GM19238 (cell line): ENCODE data around the gene GCNA.

ENCODE experiments used
- DNase-seq: peaks from one replicate; pipeline ENCODE4 v3.0.0; 2011; ENCODE audit warnings: low spot score; ENCODE audit not compliant: insufficient read length

The GCNA gene, protein sequence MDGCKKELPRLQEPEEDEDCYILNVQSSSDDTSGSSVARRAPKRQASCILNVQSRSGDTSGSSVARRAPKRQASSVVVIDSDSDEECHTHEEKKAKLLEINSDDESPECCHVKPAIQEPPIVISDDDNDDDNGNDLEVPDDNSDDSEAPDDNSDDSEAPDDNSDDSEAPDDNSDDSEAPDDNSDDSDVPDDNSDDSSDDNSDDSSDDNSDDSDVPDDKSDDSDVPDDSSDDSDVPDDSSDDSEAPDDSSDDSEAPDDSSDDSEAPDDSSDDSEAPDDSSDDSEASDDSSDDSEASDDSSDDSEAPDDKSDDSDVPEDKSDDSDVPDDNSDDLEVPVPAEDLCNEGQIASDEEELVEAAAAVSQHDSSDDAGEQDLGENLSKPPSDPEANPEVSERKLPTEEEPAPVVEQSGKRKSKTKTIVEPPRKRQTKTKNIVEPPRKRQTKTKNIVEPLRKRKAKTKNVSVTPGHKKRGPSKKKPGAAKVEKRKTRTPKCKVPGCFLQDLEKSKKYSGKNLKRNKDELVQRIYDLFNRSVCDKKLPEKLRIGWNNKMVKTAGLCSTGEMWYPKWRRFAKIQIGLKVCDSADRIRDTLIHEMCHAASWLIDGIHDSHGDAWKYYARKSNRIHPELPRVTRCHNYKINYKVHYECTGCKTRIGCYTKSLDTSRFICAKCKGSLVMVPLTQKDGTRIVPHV

DNA sequence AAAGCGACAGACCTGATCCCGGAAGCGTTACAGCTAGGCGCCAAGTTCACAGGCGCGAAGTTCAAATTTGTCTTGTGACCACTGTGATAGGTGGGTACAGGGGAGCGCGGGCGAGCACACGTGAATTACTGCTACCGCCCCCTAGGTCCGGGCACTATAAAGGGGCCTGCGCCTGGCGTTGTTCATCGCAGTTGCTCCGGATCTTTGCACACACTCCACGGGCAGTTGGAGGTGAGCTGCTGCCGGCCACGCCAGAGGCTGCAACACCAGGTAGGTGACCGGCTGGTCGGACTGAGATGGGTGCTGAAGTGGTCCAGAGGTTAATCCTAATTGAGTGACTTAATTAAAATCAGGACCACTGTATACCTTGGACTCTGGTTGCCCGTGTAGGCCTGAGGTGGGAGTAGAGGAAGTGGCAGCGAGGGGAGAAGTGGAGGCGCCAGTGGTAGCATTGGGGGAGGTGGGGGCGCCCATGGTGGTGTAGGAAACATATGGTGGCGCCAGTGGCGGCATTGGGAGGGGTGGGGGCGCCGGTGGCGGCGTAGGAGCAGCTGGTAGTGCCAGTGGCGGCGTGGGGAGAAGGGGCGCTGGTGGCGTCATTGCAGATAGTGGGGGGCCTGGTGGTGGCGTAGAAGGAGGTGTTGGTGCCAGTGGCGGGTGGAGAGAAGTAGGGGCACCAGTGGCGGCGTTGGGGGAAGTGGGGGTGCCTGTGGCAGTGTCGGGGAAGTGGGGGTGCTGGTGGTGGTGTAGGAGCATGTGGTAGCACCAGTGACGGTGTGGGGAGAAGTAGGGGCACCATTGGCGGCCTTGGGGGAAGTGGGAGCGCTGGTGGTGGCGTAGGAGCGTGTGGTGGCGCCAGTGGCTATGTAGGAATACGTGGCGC lies at the start of gene GCNA:
TSS of gene GCNA (plus strand) at position 185 of the 883 bp plus-strand sequence. CDS start 2,385 bp downstream, outside the sequence.
- DNase-seq, result no peak

DNA sequence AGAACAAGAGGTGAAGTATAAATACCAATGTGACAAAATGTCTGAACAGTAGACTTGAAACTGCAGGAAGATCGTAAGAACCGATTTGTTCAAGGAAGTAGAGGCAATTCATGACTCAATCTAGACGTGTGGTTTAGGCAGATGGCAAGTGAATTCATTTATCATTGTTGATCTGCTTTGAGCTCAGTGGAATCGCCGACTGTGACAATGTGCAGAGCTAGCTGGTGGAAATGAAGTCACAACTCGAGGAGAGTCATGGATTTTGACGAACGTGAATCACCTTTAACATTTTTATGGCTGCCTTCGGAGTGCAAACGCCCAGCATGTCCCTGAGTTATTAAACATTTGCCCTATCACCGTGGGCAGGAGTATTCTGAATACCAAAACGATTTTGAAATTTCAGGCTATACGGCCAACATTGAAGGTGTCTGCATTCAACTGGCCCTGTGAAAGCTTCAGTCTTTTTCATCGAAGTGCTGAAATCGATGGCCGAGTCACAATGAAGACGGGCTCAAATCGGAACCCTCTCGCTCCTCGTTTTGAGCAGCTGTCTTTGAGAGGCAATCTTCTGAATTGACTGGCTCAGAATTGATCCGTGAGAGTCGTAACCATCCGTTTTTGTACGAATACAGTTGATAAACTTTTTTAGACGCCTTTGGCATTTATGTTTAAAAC lies 46.0 kb upstream of the GCNA start:
- no peak for DNase-seq

DNA sequence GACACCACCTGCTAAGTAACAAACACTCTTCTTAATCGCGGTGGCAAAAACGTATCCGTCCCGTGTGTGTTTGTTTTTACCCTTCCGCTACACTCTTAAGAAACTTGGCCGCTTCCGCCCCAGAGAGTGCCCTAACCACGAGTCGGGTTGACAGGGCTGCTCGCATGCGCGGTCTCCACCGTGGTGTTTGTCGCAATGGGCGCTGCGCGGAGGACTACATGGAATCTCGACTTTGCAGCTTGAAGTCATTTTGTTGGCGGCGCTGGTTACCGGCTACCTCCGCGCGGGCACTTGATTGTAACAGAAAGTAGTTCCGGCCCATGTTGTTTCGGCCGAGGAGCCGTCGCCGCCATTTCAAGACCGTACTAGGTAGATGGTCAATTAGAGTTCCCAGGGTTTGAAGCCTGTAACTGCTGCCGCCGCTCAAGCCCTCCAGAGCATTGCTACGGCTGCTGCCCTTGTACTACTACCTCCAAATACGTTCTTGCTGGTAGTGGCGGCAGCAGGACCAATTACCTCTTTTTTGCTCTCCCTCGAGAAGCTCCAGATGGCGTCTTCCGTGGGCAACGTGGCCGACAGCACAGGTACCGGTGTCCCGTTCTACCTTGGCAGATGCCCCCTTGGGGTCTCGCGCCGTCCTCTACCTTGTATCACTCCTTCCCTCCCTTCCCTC lies 45.3 kb upstream of the GCNA start, which contains the start of gene OGT:
TSS of gene OGT (plus strand) at position 352 of the 673 bp plus-strand sequence. CDS start at position 548, 196 bp downstream.
- DNase-seq, result peak; percentile 37

DNA sequence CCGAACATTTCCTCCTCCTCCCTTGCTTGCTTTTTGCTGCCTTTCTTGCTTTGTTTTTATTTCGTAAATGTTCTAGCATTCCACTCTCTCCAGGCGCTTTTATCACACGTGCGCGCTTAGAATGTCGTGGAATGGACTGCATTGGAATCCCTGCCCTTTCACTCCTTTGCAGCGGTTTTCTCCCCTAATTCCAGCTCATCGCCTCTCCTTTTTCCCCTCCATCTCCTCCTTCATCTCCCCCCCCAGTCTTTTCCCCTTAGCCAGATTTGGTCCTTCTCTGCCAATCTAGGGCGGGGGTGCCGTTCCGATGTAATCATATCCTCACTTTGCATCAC lies 44.8 kb upstream of the GCNA start:
- DNase-seq, result no peak

DNA sequence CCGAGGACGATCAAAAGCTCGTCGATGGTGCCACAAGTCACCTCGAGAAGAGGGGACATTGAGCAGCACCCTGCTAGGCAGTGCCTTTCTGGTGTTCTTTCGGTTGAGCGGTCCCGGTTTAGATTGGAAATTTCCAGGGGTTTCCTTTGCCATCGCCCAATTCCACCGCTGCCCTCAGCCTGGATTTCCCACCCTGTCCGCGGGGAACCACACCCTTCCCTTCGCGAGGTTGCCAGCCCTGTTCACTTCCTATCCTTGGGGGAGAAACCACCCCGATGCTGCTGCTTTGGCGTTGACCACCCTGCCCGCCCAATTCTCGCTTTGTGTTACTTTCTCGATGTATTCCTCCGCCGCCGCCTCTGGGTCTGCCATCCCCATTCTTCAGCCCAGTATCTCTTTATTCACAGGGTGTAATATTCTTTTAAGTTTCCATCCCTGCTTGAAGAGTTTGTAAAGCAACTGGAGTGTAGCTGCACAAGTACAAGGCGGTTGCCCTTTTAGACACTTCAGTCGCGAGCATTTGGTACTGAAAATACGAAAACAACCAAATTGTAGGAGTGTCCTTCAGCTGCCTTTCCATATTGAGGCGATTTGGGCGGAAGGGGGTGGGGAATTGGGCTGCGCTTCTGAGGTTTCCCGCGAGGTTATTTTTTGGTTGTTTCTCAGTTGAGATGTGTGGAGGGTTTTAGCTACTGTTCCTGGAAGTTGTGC lies 44.2 kb upstream of the GCNA start:
- no peak for DNase-seq

DNA sequence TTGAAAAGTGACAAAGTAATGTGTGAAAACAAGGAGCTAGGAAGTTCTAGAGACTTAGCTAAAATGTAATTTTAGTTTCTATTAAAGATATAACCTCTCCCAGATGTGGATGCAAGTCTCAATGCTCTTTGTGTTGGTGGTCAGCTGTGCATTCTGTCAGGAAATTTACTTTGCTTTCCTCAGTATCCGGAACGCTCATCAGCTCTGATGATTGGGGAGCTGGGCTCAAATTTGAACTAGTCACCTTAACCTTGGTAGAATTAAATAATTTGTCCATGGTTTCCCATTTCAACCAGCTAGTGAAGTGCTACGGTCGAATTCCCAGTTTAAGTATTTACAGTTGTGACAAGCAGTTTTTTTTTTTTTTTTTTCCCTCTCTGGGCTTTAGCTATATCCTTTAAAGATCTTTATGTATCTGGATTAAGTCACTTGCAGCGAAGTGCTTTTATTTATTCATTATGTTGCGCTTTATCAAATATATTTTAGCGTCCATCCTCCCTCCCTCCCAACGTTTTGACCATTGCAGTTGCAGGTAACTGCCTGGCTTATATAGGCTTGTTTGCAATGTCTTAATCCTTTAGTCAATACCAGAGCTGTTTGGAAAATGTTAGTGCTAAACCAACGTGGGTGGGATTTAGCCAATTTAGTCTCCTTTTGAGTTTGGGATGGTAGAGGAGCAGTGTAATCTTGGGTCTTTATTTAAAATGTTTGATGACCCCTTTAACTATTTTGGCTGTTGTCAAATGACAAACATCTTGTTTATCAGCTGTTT lies 43.3 kb upstream of the GCNA start:
- no peak for DNase-seq

DNA sequence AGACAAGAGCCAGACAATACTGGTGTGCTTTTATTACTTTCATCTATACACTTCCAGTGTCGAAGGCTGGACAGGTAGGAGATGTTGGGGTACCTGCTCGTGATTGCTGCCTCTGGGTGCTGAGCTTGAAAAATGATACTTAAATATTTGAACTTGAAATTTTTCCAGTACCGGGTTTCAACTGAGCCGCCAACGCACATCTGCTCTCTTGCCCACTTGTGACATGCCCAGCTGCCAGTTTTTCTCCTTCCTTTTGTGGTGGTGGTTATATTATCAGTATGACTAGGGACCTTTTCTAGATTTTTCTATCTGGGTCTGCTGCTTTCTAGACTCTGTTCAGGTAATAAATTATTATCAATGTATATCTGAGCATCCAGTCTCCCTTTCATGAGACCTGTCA lies 42.0 kb upstream of the GCNA start:
- DNase-seq, result no peak

DNA sequence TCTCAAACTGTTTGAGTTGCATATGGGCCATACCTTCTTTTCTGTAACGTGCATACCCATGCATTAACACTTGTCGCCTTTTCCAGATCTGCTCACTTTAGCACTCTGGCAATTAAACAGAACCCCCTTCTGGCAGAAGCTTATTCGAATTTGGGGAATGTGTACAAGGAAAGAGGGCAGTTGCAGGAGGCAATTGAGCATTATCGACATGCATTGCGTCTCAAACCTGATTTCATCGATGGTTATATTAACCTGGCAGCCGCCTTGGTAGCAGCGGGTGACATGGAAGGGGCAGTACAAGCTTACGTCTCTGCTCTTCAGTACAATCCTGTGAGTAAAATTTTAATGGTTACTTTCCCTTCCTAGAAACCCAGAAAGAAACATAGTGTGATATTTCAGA lies 40.5 kb upstream of the GCNA start:
- no peak for DNase-seq

DNA sequence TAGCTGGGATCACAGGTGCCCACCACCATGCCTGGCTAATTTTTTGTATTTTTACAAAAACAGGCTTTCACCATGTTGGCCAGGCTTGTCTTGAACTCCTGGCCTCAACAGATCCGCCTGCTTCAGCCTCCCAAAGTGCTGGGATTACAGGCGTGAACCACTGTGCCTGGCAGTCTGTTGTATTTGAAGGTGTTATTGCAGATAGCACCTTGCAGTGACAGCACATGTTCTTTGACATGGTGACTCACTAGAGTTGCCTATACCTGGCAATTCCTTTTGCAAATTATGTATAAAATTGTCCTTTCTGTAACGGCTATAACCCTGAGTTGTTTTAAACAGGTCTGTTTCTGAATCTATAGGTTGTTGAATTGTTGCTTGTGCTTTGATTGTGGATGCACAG lies 37.4 kb upstream of the GCNA start:
- no peak for DNase-seq

DNA sequence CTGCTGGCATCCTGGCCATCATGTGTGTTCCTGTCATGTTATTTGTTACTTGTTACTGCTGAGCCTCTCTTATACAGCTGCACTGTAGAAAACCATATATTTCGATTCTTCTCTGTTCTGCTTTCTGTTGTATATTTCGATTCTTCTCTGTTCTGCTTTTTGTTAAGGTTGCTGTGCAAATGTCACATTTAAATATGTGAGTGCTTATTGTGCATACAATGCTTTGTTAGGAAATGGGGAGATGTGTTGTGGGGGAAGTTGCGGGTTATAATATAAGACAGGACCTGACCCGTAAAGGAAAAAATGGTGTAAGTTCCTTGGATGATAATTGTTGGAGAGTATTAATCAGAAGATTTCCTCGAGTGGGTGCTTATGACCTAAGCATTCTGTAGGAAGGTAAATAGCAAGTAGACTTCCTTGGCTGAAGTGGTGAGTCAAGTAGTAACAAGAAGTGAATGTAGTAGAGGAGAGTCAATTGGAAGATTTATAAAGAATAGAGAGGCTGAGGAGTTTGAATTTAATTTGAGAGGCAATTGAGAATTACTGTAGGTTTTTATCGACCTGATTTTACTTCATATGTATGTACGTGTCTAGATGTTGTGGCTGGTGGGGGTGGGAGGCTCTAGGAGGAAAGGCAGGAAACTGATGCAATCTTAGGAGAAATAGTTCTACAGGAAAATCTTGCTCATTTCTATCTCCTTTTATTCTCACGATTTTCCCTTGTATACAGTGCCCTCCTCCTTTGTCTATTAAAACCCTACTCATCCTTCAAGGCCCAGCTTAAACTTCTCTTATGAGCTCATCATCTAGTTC lies 36.8 kb upstream of the GCNA start:
- no peak for DNase-seq

DNA sequence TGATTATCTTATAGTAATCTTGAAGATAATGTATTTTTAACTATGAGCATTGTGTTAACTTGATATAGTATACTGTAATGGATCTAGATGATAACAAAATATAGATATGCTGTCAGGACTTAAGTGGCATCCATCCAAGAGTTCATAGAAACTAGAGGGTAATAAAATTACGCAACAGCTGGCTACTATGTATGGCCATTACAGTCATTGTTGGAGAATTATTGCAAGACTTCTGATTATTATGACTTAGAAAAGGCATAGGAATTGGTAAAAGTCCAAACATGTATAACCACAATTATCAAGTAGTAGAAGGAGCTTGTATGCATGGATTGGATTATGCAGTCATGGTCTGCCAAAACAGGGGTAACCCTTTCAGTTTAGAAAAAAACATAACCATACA lies 35.8 kb upstream of the GCNA start:
- DNase-seq, result no peak

DNA sequence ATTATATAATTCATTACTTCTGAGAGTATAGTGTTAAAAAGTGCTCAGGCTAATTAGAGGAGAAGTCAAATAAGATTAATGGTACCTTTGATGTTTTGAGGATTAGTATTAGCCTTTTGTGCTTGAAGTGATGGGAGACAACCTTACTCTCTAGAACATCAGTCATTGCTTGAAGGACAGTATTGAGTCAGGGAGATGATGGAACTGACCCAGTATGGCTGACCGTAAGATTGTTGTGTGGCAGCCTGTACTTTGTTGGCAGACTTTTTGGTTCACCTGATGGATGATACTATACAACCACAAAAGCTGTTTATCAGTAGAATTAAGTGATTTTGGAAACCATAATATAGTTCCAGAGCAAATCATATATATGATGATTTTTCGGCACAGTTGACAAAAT lies 35.4 kb upstream of the GCNA start:
- DNase-seq, result no peak

DNA sequence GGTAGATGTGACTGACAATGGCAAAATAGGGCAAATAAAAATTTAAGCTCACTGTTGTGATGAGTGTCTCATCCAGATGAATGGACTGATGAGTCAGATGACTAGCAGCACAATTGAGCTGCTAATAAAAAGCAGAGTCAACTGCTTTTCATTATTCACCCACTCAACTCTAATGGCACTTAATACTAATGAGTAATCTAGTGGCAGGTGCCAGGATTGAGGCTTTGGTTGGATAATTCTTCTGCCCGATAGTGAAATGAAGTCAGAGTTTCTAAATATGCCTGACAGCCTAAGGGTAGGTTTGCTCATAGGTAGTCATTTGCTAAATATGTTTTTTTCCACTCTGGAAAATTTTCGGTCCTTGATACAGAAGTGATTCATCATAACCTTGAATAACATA lies 34.9 kb upstream of the GCNA start:
- no peak for DNase-seq

DNA sequence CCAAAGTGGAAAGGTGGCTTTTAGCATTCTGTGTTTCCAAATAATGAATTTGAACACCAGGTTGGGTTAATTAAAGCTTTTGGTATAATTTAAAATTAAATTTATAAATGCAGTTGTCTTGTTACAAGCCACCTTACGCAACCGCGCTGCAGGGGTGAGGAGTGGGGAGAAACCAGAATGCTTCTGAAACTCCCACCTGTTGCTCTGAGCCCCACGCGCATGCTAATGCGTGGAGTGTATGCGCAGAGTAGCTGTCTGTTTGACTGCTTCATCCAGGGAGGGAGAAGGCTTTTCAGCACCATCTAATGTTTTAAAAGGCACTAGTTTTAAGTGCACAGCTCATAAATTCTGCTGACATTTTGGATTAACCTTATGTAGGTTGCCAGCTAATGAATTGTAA lies 32.9 kb upstream of the GCNA start:
- no peak for DNase-seq

DNA sequence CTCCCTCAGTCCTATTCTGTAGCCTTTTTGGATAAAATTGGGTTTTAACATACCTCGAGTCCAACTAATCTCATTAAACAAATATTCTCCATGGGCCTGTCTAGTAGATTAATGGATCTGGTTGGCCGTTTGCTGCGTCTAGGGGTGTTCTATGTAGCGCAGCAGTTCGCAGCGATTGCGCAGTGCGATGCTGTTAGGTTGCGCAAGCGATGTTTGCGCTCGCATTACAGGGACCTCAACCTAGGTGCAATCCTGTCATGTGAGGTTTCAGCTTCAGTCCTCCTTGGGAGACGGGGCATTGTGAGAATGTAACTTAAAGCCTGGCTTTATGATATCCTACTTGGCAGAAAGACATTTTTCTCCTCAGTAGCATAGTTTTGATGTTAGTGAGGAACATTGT lies 31.4 kb upstream of the GCNA start:
- DNase-seq, result no peak

DNA sequence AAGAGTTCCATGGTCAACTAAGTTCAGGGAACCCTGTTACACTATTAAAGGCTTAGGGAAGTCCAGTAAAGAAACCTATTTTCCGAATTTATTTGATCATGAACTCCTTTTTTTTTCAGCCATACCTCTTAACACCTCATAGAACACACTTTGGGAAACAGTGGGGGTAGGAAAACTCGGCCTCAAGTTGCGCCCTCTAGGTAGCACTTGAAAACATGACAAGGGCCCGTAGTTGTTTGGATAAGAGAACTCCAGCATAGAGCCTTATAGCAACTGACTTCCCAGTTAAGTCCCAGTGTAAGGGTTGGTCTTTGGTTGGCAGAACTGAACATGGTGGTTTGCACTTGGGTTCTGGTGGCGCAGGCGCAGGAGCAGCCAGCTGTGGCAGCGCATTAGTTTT lies 30.9 kb upstream of the GCNA start:
- no peak for DNase-seq

DNA sequence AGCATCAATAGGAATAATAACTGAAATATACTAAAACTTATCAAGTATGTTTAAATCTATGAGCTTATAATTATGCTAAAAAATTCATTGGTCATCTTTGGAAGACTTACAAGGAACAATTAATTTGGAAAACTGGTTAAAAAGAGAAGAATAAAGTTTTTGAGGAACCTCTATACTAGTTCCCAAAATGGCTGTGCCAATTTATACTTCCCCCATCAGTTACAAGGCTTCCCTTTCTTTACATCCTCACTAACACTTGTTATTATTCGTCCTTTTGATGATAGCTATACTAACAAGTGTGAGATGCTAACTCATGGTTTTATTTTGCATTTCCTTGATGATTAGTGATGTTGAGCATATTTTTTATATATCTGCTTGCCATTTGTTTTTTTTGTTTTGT lies 28.3 kb upstream of the GCNA start:
- DNase-seq, result no peak

DNA sequence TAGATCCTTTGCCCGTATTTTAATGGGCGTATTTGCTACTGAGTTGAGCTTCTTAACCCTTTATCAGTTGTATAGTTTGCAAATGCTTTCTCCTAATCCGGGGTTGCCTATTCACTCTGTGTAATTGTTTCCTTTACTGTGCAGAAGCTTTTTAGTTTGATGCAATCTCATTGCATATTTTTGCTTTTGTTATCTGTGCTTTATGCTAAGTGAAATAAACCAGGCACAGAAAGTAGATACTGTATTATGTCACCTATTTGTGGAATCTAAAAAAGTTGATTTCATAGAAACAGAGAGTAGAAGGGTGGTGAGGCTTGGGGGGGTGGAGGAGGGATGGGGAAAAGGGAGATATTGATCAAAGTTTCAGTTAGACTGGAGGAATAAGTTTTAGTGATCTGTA lies 27.7 kb upstream of the GCNA start:
- DNase-seq, result no peak

DNA sequence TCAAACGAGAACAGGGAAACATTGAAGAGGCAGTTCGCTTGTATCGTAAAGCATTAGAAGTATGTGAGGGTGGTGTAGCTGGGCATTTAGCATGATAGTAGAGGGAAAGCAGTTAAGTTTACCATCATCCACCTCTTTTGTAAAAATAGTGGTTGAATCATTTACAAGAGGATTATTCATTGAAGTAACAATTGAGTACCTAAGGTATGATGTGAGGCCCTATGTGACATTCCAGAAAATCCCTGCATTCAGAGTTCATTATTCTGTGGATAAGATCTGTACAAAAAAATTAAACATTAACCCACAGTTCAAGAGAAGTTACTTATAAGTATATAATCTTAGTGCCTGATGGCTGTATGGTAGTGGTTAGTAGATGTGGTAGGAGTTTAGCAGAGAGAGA lies 22.2 kb upstream of the GCNA start:
- DNase-seq, result no peak
